Suprapubic skin (tissue), 3 donors: ENCODE data around the gene EMC8.

ENCODE experiments used
- EP300 ChIP-seq: sonication (generic); formaldehyde crosslinking; IDR thresholded peaks from one replicate; pipeline ENCODE4 v1.6.1; 2017; ENCODE audit warnings: antibody characterized with exemption
- POLR2A ChIP-seq, 2 donors: fragments of 450-650 bp; IDR thresholded peaks; one replicate each; pipeline ENCODE4 v1.6.1; 2017; ENCODE audit warnings: antibody characterized with exemption in 2 of 2, mild to moderate bottlenecking in 2 of 2, moderate library complexity in 2 of 2
- TF ChIP-seq, protein P1 (sequence below), 2 donors: fragments of 200-600 bp in 1 of 2; fragments of 450-650 bp in 1 of 2; sonication (generic) in 1 of 2; IDR thresholded peaks; one replicate each; pipeline ENCODE4 v1.5.1; 2016 to 2019; ENCODE audit warnings: antibody characterized with exemption in 2 of 2, mild to moderate bottlenecking in 1 of 2, moderate library complexity in 1 of 2

DNA sequence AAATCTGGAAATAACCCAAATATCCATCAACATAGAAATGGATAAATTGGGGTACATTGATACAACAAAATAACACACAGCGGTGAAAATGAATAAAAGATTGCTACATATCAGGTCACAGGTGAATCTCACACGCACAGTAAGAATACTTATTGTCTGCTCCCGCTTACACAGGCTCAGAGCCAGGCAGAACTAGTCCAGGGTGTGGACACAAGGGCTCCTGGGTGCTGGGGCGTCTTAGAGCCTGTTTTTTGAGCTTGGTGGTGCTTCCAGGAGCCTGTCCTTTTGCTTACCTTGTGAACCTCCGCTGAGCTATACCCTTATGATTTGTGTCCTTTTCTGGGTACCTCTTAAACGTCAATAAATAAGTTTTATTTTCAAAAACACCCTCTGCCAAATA, 28.6 kb downstream of the EMC8 start:
- TF ChIP-seq, protein P1, sequence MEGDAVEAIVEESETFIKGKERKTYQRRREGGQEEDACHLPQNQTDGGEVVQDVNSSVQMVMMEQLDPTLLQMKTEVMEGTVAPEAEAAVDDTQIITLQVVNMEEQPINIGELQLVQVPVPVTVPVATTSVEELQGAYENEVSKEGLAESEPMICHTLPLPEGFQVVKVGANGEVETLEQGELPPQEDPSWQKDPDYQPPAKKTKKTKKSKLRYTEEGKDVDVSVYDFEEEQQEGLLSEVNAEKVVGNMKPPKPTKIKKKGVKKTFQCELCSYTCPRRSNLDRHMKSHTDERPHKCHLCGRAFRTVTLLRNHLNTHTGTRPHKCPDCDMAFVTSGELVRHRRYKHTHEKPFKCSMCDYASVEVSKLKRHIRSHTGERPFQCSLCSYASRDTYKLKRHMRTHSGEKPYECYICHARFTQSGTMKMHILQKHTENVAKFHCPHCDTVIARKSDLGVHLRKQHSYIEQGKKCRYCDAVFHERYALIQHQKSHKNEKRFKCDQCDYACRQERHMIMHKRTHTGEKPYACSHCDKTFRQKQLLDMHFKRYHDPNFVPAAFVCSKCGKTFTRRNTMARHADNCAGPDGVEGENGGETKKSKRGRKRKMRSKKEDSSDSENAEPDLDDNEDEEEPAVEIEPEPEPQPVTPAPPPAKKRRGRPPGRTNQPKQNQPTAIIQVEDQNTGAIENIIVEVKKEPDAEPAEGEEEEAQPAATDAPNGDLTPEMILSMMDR (IDR thresholded peaks at IDR 0.05), result no peak
- TF ChIP-seq POLR2A (IDR thresholded peaks at IDR 0.05), result no peak
- no peak for TF ChIP-seq EP300
